Body of pancreas (tissue), 4 donors: Measurements from ENCODE around the gene RBMS3. TPM values are rescaled to one million over a fixed set of nuclear protein-coding genes. Genes with fewer than 3 reads are reported as not detected.

Experiments
- ATAC-seq: fragments of 150-250 bp; one replicate; pipeline ENCODE4 v1.9.1; 2016
- DNase-seq, 4 donors: peaks; one replicate each; pipeline ENCODE4 v3.0.0-alpha.2; 2019
- H3K27ac ChIP-seq, 4 donors: fragments of 200-600 bp; sonication (generic); 1 replicate in 3 of 4; 2 replicates in 1 of 4; pipeline versions ENCODE4 v1.5.1 to v1.6.1; 2016 to 2019; ENCODE audit warnings: mild to moderate bottlenecking in 1 of 4, mixed read lengths in 1 of 4, moderate library complexity in 1 of 4
- H3K27me3 ChIP-seq, 2 donors: fragments of 200-600 bp; sonication (generic); one replicate each; pipeline ENCODE4 v1.6.0; 2016; ENCODE audit warnings: mild to moderate bottlenecking in 1 of 2
- H3K36me3 ChIP-seq, 2 donors: fragments of 200-600 bp; sonication (generic); replicated peaks in 1 of 2; 2 replicates each; pipeline ENCODE4 v1.5.1; 2016; ENCODE audit warnings: low read depth in 2 of 2; ENCODE audit not compliant: insufficient read depth in 1 of 2
- H3K4me1 ChIP-seq: fragments of 200-600 bp; sonication (generic); one replicate; pipeline ENCODE4 v1.6.0; 2016
- H3K4me3 ChIP-seq, 2 donors: fragments of 200-600 bp; sonication (generic); 1 replicate in 1 of 2; 2 replicates in 1 of 2; pipeline ENCODE4 v1.5.1; 2016 to 2019
- H3K9me3 ChIP-seq, 3 donors: fragments of 200-600 bp; sonication (generic); 1 replicate in 2 of 3; 2 replicates in 1 of 3; pipeline ENCODE4 v1.5.1; 2016
- CTCF ChIP-seq, 7 experiments: fragments of 450-650 bp in 4 of 7; fragments of 200-600 bp in 3 of 7; sonication (generic) in 3 of 7; IDR thresholded peaks; one replicate each; pipeline ENCODE4 v1.5.1; 2016 to 2019; ENCODE audit warnings: antibody characterized with exemption in 7 of 7
- POLR2A ChIP-seq, 3 donors: fragments of 450-650 bp; IDR thresholded peaks; one replicate each; pipeline ENCODE4 v1.6.1; 2016; ENCODE audit warnings: antibody characterized with exemption in 3 of 3, mild to moderate bottlenecking in 2 of 3
- WGBS, 2 donors: methylation state at CpG; one replicate each; pipeline ENCODE4 v1.1.5; 2017; 5-methylcytosine and 5-hydroxymethylcytosine counted together
- intact Hi-C: fragments of 100-400 bp; cut with DNase I; formaldehyde crosslinking; loops from one replicate; pipeline ENCODE4 v1.15.1; 2023
- total RNA-seq, 2 donors: library from RNA; depleted of rRNA; stranded (reverse); fragments of >200 nt; gene quantifications; one replicate each; pipeline ENCODE4 v1.1.0, GENCODE V29; 2016

The RBMS3 gene
- total RNA-seq, 2 donors from 2014 or later = 17.4 to 29.7 TPM

GRCh38 chr3:29899021-29899420 is 618.1 kb downstream of the RBMS3 start:
- no peaks in the 10 kb centered on the region for H3K36me3 ChIP-seq
- TF ChIP-seq POLR2A (IDR thresholded peaks at IDR 0.05) (no peak), CTCF (IDR thresholded peaks at IDR 0.05) (no peak)
- no peak overlapping the region for H3K4me3 ChIP-seq
- no peaks in the 10 kb centered on the region for H3K27me3 ChIP-seq
- no peak for DNase-seq
- intact Hi-C loops = no loop called here
- 65 to 67% methylated on average over 2 of the region's 2 CpGs for WGBS, 2 donors
- no peaks in the 10 kb centered on the region for H3K9me3 ChIP-seq
- H3K27ac ChIP-seq = no peak overlapping the region
- H3K4me1 ChIP-seq = no peaks in the 10 kb centered on the region
- ATAC-seq = no peak

GRCh38 chr3:29901097-29901496 is 620.2 kb downstream of the RBMS3 start:
- no peak overlapping the region for H3K4me3 ChIP-seq
- H3K4me1 ChIP-seq = no peaks in the 10 kb centered on the region
- ATAC-seq = no peak
- H3K9me3 ChIP-seq = no peaks in the 10 kb centered on the region
- intact Hi-C loops = no loop called here
- TF ChIP-seq POLR2A (IDR thresholded peaks at IDR 0.05) (no peak), CTCF (IDR thresholded peaks at IDR 0.05) (no peak)
- H3K27ac ChIP-seq = no peak overlapping the region
- DNase-seq = no peak
- H3K27me3 ChIP-seq = no peaks in the 10 kb centered on the region
- WGBS, 2 donors = 60 to 68% methylated on average over 2 of the region's 2 CpGs
- no peaks in the 10 kb centered on the region for H3K36me3 ChIP-seq

GRCh38 chr3:29903600-29903999 is 622.7 kb downstream of the RBMS3 start:
- Histone ChIP-seq H3K27ac (no peak overlapping the region), H3K4me1 (no peaks in the 10 kb centered on the region), H3K27me3 (no peaks in the 10 kb centered on the region), H3K36me3 (no peaks in the 10 kb centered on the region), H3K9me3 (no peaks in the 10 kb centered on the region), H3K4me3 (no peak overlapping the region)
- TF ChIP-seq POLR2A (IDR thresholded peaks at IDR 0.05) = no peak
- TF ChIP-seq CTCF (IDR thresholded peaks at IDR 0.05) = no peak
- DNase-seq (no peak), ATAC-seq (no peak)
- intact Hi-C loops = no loop called here
- 60 to 66% methylated on average over 1 of the region's 1 CpG for WGBS, 2 donors

- Histone ChIP-seq H3K27ac (no peak overlapping the region), H3K27me3 (no peaks in the 10 kb centered on the region), H3K9me3 (no peaks in the 10 kb centered on the region), H3K36me3 (no peaks in the 10 kb centered on the region), H3K4me1 (no peaks in the 10 kb centered on the region), H3K4me3 (no peak overlapping the region)
- DNase-seq (no peak), ATAC-seq (no peak)
- WGBS, 2 donors = 52 to 68% methylated on average over 1 of the region's 1 CpG
- TF ChIP-seq POLR2A (IDR thresholded peaks at IDR 0.05) (no peak), CTCF (IDR thresholded peaks at IDR 0.05) (no peak)
- intact Hi-C loops = no loop called here
These were observed 626.0 kb downstream of the RBMS3 start for GRCh38 chr3:29906906-29907305.

- 74 to 76% methylated on average over 2 of the region's 2 CpGs for WGBS, 2 donors
- TF ChIP-seq CTCF (IDR thresholded peaks at IDR 0.05) (no peak), POLR2A (IDR thresholded peaks at IDR 0.05) (no peak)
- H3K27ac ChIP-seq = no peak overlapping the region
- intact Hi-C loops = no loop called here
- DNase-seq (no peak), ATAC-seq (no peak)
- no peaks in the 10 kb centered on the region for H3K27me3 ChIP-seq
- no peaks in the 10 kb centered on the region for H3K4me1 ChIP-seq
- no peaks in the 10 kb centered on the region for H3K9me3 ChIP-seq
- H3K36me3 ChIP-seq = no peaks in the 10 kb centered on the region
- no peak overlapping the region for H3K4me3 ChIP-seq
These were observed 631.9 kb downstream of the RBMS3 start for GRCh38 chr3:29912600-29913288.
